Muscle layer of duodenum (tissue), 2 donors: ENCODE results near the gene SLC2A3.
"Not testable (repeated sequence)": the region's sequence is repeated elsewhere in the genome, so short reads cannot be mapped to it uniquely, and the experiment has no call there.

Source experiments
- H3K27ac ChIP-seq: one replicate; pipeline ENCODE4 v1.7.0; 2013; ENCODE audit warnings: mild to moderate bottlenecking, low read length
- H3K27me3 ChIP-seq: one replicate; pipeline ENCODE4 v1.7.0; 2013; ENCODE audit warnings: low read depth, mild to moderate bottlenecking, control low read depth, low read length
- H3K36me3 ChIP-seq, 2 donors: one replicate each; pipeline ENCODE4 v1.7.0; 2013; ENCODE audit warnings: low read length in 2 of 2, control low read depth in 1 of 2, mild to moderate bottlenecking in 1 of 2; ENCODE audit not compliant: insufficient read depth in 2 of 2, control insufficient read depth in 1 of 2
- H3K4me1 ChIP-seq, 2 donors: one replicate each; pipeline ENCODE4 v1.7.0; 2013; ENCODE audit warnings: low read length in 2 of 2, mild to moderate bottlenecking in 2 of 2, control low read depth in 1 of 2, moderate library complexity in 1 of 2; ENCODE audit not compliant: insufficient read depth in 2 of 2, control insufficient read depth in 1 of 2
- H3K4me3 ChIP-seq, 2 donors: one replicate each; pipeline ENCODE4 v1.7.0; 2013; ENCODE audit warnings: low read length in 2 of 2, low read depth in 1 of 2, mild to moderate bottlenecking in 1 of 2
- H3K9me3 ChIP-seq, 2 donors: one replicate each; pipeline ENCODE4 v1.7.0; 2013; ENCODE audit warnings: low read length in 2 of 2, control low read depth in 1 of 2, mild to moderate bottlenecking in 1 of 2; ENCODE audit not compliant: control insufficient read depth in 1 of 2
- donor health status: healthy.

SLC2A3 gene

GRCh38 chr12:7905600-7906125, 30.3 kb downstream of the SLC2A3 start:
- H3K9me3 ChIP-seq, H3K4me3 ChIP-seq, H3K4me1 ChIP-seq, H3K27ac ChIP-seq, H3K36me3 ChIP-seq, H3K27me3 ChIP-seq: not testable (repeated sequence)

GRCh38 chr12:7905071-7905470, 30.9 kb downstream of the SLC2A3 start:
- no peak overlapping the region for H3K27ac ChIP-seq
- H3K4me1 ChIP-seq: no peaks in the 10 kb centered on the region
- no peaks in the 10 kb centered on the region for H3K36me3 ChIP-seq
- H3K4me3 ChIP-seq: no peak overlapping the region
- H3K9me3 ChIP-seq: no peaks in the 10 kb centered on the region
- no peaks in the 10 kb centered on the region for H3K27me3 ChIP-seq

GRCh38 chr12:7902416-7902815, 33.6 kb downstream of the SLC2A3 start:
- not testable (repeated sequence) for H3K4me1 ChIP-seq, H3K9me3 ChIP-seq, H3K4me3 ChIP-seq, H3K27me3 ChIP-seq, H3K27ac ChIP-seq, H3K36me3 ChIP-seq

- Histone ChIP-seq H3K27me3 (no peaks in the 10 kb centered on the region), H3K27ac (no peak overlapping the region), H3K4me1 (no peaks in the 10 kb centered on the region), H3K9me3 (no peaks in the 10 kb centered on the region), H3K4me3 (no peak overlapping the region), H3K36me3 (no peaks in the 10 kb centered on the region)
These were observed 36.2 kb downstream of the SLC2A3 start for GRCh38 chr12:7899755-7900154.

GRCh38 chr12:7896726-7897125, 39.3 kb downstream of the SLC2A3 start:
- H3K36me3 ChIP-seq, H3K9me3 ChIP-seq, H3K27ac ChIP-seq, H3K4me3 ChIP-seq, H3K4me1 ChIP-seq, H3K27me3 ChIP-seq: not testable (repeated sequence)

GRCh38 chr12:7892186-7892980, 43.6 kb downstream of the SLC2A3 start:
- Histone ChIP-seq H3K36me3 (no peaks in the 10 kb centered on the region), H3K4me3 (no peak overlapping the region), H3K27me3 (no peaks in the 10 kb centered on the region), H3K27ac (no peak overlapping the region), H3K9me3 (no peaks in the 10 kb centered on the region), H3K4me1 (peaks cover 0 to 3% of the 10 kb centered on the region in 2 donors)

- H3K27ac ChIP-seq: no peak overlapping the region
- H3K36me3 ChIP-seq: no peaks in the 10 kb centered on the region
- H3K4me1 ChIP-seq: no peaks in the 10 kb centered on the region
- no peaks in the 10 kb centered on the region for H3K9me3 ChIP-seq
- no peaks in the 10 kb centered on the region for H3K27me3 ChIP-seq
- no peak overlapping the region for H3K4me3 ChIP-seq
These were observed 51.3 kb downstream of the SLC2A3 start for GRCh38 chr12:7884689-7885088.

- not testable (repeated sequence) for H3K27ac ChIP-seq, H3K27me3 ChIP-seq, H3K4me1 ChIP-seq, H3K4me3 ChIP-seq, H3K9me3 ChIP-seq, H3K36me3 ChIP-seq
These were observed 54.3 kb downstream of the SLC2A3 start for GRCh38 chr12:7881736-7882120.

- H3K9me3 ChIP-seq, H3K27ac ChIP-seq: not testable (repeated sequence)
These were observed 54.8 kb downstream of the SLC2A3 start for GRCh38 chr12:7880952-7881735.

GRCh38 chr12:7879246-7879645, 56.7 kb downstream of the SLC2A3 start:
- H3K4me3 ChIP-seq: no peak overlapping the region

More at GRCh38 chr12:7880952-7881735, 54.8 kb downstream of the SLC2A3 start:
- H3K27me3 ChIP-seq, H3K36me3 ChIP-seq, H3K4me3 ChIP-seq, H3K4me1 ChIP-seq: not testable (repeated sequence)

GRCh38 chr12:7877420-7877819, 58.6 kb downstream of the SLC2A3 start:
- Histone ChIP-seq H3K4me3 (no peak overlapping the region), H3K27ac (no peak overlapping the region), H3K36me3 (no peaks in the 10 kb centered on the region), H3K9me3 (no peaks in the 10 kb centered on the region), H3K4me1 (peaks cover 0 to 6% of the 10 kb centered on the region in 2 donors), H3K27me3 (peaks cover under 1% of the 10 kb centered on the region)

More at GRCh38 chr12:7879246-7879645, 56.7 kb downstream of the SLC2A3 start:
- Histone ChIP-seq H3K4me1 (no peaks in the 10 kb centered on the region), H3K36me3 (no peaks in the 10 kb centered on the region), H3K9me3 (no peaks in the 10 kb centered on the region), H3K27me3 (no peaks in the 10 kb centered on the region), H3K27ac (no peak overlapping the region)
